ENCODE results near the gene NUP205. TPM values are rescaled to one million over a fixed set of nuclear protein-coding genes. Genes with fewer than 3 reads are reported as not detected.

Gene NUP205, protein sequence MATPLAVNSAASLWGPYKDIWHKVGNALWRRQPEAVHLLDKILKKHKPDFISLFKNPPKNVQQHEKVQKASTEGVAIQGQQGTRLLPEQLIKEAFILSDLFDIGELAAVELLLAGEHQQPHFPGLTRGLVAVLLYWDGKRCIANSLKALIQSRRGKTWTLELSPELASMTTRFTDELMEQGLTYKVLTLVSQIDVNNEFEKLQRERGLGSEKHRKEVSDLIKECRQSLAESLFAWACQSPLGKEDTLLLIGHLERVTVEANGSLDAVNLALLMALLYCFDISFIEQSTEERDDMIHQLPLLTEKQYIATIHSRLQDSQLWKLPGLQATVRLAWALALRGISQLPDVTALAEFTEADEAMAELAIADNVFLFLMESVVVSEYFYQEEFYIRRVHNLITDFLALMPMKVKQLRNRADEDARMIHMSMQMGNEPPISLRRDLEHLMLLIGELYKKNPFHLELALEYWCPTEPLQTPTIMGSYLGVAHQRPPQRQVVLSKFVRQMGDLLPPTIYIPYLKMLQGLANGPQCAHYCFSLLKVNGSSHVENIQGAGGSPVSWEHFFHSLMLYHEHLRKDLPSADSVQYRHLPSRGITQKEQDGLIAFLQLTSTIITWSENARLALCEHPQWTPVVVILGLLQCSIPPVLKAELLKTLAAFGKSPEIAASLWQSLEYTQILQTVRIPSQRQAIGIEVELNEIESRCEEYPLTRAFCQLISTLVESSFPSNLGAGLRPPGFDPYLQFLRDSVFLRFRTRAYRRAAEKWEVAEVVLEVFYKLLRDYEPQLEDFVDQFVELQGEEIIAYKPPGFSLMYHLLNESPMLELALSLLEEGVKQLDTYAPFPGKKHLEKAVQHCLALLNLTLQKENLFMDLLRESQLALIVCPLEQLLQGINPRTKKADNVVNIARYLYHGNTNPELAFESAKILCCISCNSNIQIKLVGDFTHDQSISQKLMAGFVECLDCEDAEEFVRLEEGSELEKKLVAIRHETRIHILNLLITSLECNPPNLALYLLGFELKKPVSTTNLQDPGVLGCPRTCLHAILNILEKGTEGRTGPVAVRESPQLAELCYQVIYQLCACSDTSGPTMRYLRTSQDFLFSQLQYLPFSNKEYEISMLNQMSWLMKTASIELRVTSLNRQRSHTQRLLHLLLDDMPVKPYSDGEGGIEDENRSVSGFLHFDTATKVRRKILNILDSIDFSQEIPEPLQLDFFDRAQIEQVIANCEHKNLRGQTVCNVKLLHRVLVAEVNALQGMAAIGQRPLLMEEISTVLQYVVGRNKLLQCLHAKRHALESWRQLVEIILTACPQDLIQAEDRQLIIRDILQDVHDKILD (N-terminal part only)
- total RNA-seq (2014; rRNA removed) (79.9 and 86.7 TPM in 2 replicates), Bru-seq, nascent RNA (percentile 80 among the genes with signal in this experiment), BruChase-seq, experiment 1, labeled RNA remaining after a 6-hour chase (percentile 87 among the genes with signal in this experiment), BruChase-seq, experiment 2, labeled RNA remaining after a 2-hour chase (percentile 78 among the genes with signal in this experiment)
- long read RNA-seq, full-length matches to known transcripts: 26 of 52 reads
- long read RNA-seq, partial matches to known transcripts: 18 of 52 reads
- long read RNA-seq, other reads (novel, unspliced or antisense): 8 of 52 reads

GRCh38 chr7:135557455-135558336, at the start of gene NUP205:
NUP205 (plus strand) TSS chr7:135557917; CDS start chr7:135557945, 28 bp downstream.
- peak within 1 kb of the TSS; percentile 91 for H3K4me2 ChIP-seq (ENCODE audit: low read length)
- intact Hi-C loops (cut with micrococcal nuclease): loop anchor here (1.0 to 5.0 kb wide), 3 partner anchors 47 to 276 kb away; partner anchors contain the start of gene CNOT4
- no peaks in the 10 kb centered on the region for H3K9me2 ChIP-seq (replicated peaks; ENCODE audit: low read length)
- peak within 1 kb of the TSS; percentile 93 for H3K4me3 ChIP-seq (ENCODE audit: low read length)
- H3F3A ChIP-seq (ENCODE audit: low read length, unreplicated experiment): no peaks in the 10 kb centered on the region
- ChIA-PET POLR2A (ENCODE audit: unreplicated experiment) (interaction anchor here (0.6 kb wide), 1 partner anchor 28 kb away, joined by 3 read pairs; no protein-coding TSS in a partner anchor), CTCF (interaction anchor here (0.9 kb wide), 1 partner anchor 278 kb away, joined by 3 read pairs; no protein-coding TSS in a partner anchor)
- 0 out of 2 replicates have a peak, but pooled peaks cover 5% of the 10 kb centered on the region for H4K20me1 ChIP-seq (ENCODE audit: low read length)
- no peaks in the 10 kb centered on the region for H3K27me3 ChIP-seq (ENCODE audit: low read length)
- peak within 1 kb of the TSS; percentile 82 for H2AFZ ChIP-seq (ENCODE audit: low read length)
- no peaks in the 10 kb centered on the region for H3K9me3 ChIP-seq (ENCODE audit: low read length)
- H3K36me3 ChIP-seq (ENCODE audit: low read depth, low read length): no peaks in the 10 kb centered on the region
- TF ChIP-seq EZH2phosphoT487 (IDR thresholded peaks at IDR 0.05; ENCODE audit: borderline replicate concordance, low read length) (no peak), EZH2 (IDR thresholded peaks at IDR 0.05; ENCODE audit: low read length, unreplicated experiment) (no peak)
- TF ChIP-seq, protein P1, sequence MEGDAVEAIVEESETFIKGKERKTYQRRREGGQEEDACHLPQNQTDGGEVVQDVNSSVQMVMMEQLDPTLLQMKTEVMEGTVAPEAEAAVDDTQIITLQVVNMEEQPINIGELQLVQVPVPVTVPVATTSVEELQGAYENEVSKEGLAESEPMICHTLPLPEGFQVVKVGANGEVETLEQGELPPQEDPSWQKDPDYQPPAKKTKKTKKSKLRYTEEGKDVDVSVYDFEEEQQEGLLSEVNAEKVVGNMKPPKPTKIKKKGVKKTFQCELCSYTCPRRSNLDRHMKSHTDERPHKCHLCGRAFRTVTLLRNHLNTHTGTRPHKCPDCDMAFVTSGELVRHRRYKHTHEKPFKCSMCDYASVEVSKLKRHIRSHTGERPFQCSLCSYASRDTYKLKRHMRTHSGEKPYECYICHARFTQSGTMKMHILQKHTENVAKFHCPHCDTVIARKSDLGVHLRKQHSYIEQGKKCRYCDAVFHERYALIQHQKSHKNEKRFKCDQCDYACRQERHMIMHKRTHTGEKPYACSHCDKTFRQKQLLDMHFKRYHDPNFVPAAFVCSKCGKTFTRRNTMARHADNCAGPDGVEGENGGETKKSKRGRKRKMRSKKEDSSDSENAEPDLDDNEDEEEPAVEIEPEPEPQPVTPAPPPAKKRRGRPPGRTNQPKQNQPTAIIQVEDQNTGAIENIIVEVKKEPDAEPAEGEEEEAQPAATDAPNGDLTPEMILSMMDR (conservative IDR thresholded peaks at IDR 0.05; ENCODE audit: low read depth, low read length): no peak
- H3K4me1 ChIP-seq (ENCODE audit: insufficient read depth, low read length): peaks cover 6% of the 10 kb centered on the region
- peaks cover 50% of the 10 kb centered on the region for H3K79me2 ChIP-seq (ENCODE audit: low read length)
- DNase-seq (peak; percentile 74), ATAC-seq (peak; percentile 87)
- TSS peak; percentile 68 for BruUV-seq (replicated peaks)
- H3K27ac ChIP-seq (ENCODE audit: low read length): peak within 1 kb of the TSS; percentile 83
- peak within 1 kb of the TSS; percentile 99 for H3K9ac ChIP-seq (ENCODE audit: low read length)

DNA sequence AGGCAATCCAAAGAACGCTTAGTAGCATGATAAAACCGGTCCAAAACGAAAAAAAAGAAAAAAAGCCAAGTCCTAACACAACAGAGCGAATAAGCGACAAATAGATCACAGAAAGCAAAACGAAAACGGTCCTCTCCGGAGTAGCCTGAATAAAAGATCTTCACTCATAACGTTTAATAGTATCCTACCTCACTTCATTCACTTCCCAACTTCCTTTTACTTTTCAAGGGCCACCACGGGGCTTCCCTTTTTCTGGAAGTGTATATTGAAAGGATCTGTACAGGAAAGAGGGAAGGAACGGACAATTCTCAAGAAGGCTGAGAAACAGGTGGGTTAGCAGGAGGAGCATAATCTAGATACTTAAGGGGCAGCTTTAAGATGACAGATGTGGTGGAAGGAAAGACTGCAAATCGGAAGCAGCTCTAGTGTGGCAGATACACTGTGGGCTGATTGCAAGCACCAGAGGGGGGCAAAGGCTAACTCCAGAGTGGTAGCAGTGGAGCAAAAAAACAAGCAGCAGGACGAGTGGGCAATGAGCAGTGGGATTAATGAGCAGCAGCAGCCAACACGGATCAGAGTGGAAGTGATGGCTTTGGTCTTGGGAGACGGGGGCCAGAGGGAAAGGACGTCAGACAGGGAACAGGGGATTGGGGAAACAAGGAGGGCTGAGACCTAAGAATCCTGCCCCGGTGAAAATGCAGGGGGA, 48.7 kb upstream of the NUP205 start:
- ATAC-seq: peak; percentile 11
- peaks cover 17% of the 10 kb centered on the region for H4K20me1 ChIP-seq (ENCODE audit: low read length)
- H3K9ac ChIP-seq (ENCODE audit: low read length): peak overlapping the region; percentile 95
- H3K9me2 ChIP-seq (replicated peaks; ENCODE audit: low read length): no peaks in the 10 kb centered on the region
- H3K4me1 ChIP-seq (ENCODE audit: insufficient read depth, low read length): peaks cover 22% of the 10 kb centered on the region
- no peaks in the 10 kb centered on the region for H3F3A ChIP-seq (ENCODE audit: low read length, unreplicated experiment)
- no peaks in the 10 kb centered on the region for H3K9me3 ChIP-seq (ENCODE audit: low read length)
- peaks cover 55% of the 10 kb centered on the region for H3K79me2 ChIP-seq (ENCODE audit: low read length)
- H3K4me2 ChIP-seq (ENCODE audit: low read length): peak overlapping the region; percentile 84
- CTCF ChIA-PET: interaction anchor here (1.0 kb wide), 1 partner anchor 94 kb away, joined by 5 read pairs; no protein-coding TSS in a partner anchor
- H3K27me3 ChIP-seq (ENCODE audit: low read length): no peaks in the 10 kb centered on the region
- no peak for TF ChIP-seq EZH2 (IDR thresholded peaks at IDR 0.05; ENCODE audit: low read length, unreplicated experiment)
- TF ChIP-seq, protein P1 (conservative IDR thresholded peaks at IDR 0.05; ENCODE audit: low read depth, low read length): no peak
- no peak for TF ChIP-seq EZH2phosphoT487 (IDR thresholded peaks at IDR 0.05; ENCODE audit: borderline replicate concordance, low read length)
- peak overlapping the region; percentile 85; the same call in 1 of the 2 replicates for H2AFZ ChIP-seq (ENCODE audit: low read length)
- 0 out of 2 replicates have a peak overlapping the region, but pooled peaks have one; percentile 53 for H3K27ac ChIP-seq (ENCODE audit: low read length)
- intact Hi-C loops (cut with micrococcal nuclease): no loop called here
- no TSS peak for BruUV-seq (replicated peaks)
- POLR2A ChIA-PET (ENCODE audit: unreplicated experiment): no interaction called here
- no peaks in the 10 kb centered on the region for H3K36me3 ChIP-seq (ENCODE audit: low read depth, low read length)
- peak overlapping the region; percentile 84 for H3K4me3 ChIP-seq (ENCODE audit: low read length)
- DNase-seq: peak; percentile 21
